ENCODE results near the gene ZBTB2. TPM values are rescaled to one million over a fixed set of nuclear protein-coding genes. Genes with fewer than 3 reads are reported as not detected.

ZBTB2 gene
- total RNA-seq, 1 experiment from 2014 or later, result 31.4 TPM

DNA sequence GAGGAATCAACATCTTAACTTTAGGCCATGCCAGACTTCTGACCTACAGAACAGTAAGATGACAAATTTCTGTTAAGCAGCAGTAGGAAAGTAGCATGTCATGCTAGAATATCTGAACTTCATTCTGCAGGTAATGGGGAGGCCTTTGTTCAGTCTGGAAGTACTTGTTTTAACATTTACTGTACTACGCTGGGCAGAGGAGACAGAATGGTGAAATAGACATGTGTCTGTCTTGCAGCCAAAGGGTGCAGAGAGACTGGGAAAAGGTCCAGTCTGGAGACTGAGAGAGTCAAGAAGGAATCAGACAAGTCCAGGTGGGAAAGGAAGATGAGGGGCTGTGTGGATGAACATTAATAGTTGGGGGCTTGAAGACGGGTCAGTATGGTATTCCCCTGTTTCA, 17.5 kb upstream of the ZBTB2 start:
- no CpG with 5 or more reads among the region's 2 CpGs for WGBS (ENCODE audit: extremely low coverage, insufficient read length, low lambda C conversion rate)
- Histone ChIP-seq H2BK12ac (ENCODE audit: insufficient read length, low read depth, low read length) (no peak overlapping the region), H3K18ac (ENCODE audit: insufficient read length, low read depth, low read length) (no peak overlapping the region), H2AFZ (ENCODE audit: low read length) (no peak overlapping the region), H3K4me1 (ENCODE audit: insufficient read depth, low read length) (no peaks in the 10 kb centered on the region), H3T11ph (ENCODE audit: low read length) (no peak overlapping the region), H4K91ac (ENCODE audit: insufficient read length, low read depth, low read length) (no peak overlapping the region), H3K27me3 (ENCODE audit: insufficient read depth, low read length) (no peaks in the 10 kb centered on the region), H3K9ac (ENCODE audit: extremely low read depth, insufficient read length, low read length) (no peak overlapping the region), H4K5ac (ENCODE audit: insufficient read length, low read depth, low read length) (no peak overlapping the region), H2BK5ac (ENCODE audit: insufficient read length, low read length) (no peak overlapping the region), H3K4me2 (ENCODE audit: insufficient read depth, insufficient read length, low read length) (no peak overlapping the region), H3K4ac (ENCODE audit: low read depth, low read length) (no peak overlapping the region), H3K23me2 (ENCODE audit: insufficient read length, low read depth, low read length, poor library complexity, severe bottlenecking) (no peaks in the 10 kb centered on the region), H3K56ac (ENCODE audit: insufficient read length, low read depth, low read length) (no peak overlapping the region), H2AK5ac (ENCODE audit: insufficient read length, low read length) (no peak overlapping the region), H3K27ac (ENCODE audit: insufficient read length, low read depth, low read length) (no peak overlapping the region), H3K79me2 (ENCODE audit: insufficient read depth, low read length) (no peaks in the 10 kb centered on the region), H2BK120ac (ENCODE audit: low read depth, low read length, poor library complexity, severe bottlenecking) (no peak overlapping the region), H3K9me3 (ENCODE audit: control insufficient read depth, low read depth, low read length) (no peaks in the 10 kb centered on the region), H3K23ac (ENCODE audit: insufficient read length, low read depth, low read length) (no peak overlapping the region), H4K8ac (replicated peaks; ENCODE audit: insufficient read length, low read depth, low read length) (no peak overlapping the region), H3K79me1 (ENCODE audit: insufficient read depth, low read depth, low read length, poor library complexity, severe bottlenecking) (no peaks in the 10 kb centered on the region), H2BK20ac (ENCODE audit: low read depth, low read length, poor library complexity, severe bottlenecking) (no peak overlapping the region), H3K14ac (ENCODE audit: insufficient read depth, low read length) (no peak overlapping the region), H2BK15ac (ENCODE audit: low read depth, low read length) (no peak overlapping the region), H4K20me1 (ENCODE audit: control insufficient read depth, insufficient read depth, insufficient read length) (no peaks in the 10 kb centered on the region)
- H3K27ac Mint-ChIP-seq, result peak overlapping the region in 1 of 3 experiments; percentile 69; a peak in 3 of 7 replicates
- no peaks in the 10 kb centered on the region for H3K27me3 Mint-ChIP-seq (ENCODE audit: low read depth)
- H3K36me3 Mint-ChIP-seq (ENCODE audit: insufficient read depth in 1 of 3, low read depth in 3 of 3), result peaks cover 34 to 69% (median 36%) of the 10 kb centered on the region in 3 experiments
- no peaks in the 10 kb centered on the region for H3K4me1 Mint-ChIP-seq
- no peak overlapping the region for H3K4me3 Mint-ChIP-seq
- no peaks in the 10 kb centered on the region; a peak in 1 of 5 replicates for H3K9me3 Mint-ChIP-seq
- TF ChIP-seq, protein P1, sequence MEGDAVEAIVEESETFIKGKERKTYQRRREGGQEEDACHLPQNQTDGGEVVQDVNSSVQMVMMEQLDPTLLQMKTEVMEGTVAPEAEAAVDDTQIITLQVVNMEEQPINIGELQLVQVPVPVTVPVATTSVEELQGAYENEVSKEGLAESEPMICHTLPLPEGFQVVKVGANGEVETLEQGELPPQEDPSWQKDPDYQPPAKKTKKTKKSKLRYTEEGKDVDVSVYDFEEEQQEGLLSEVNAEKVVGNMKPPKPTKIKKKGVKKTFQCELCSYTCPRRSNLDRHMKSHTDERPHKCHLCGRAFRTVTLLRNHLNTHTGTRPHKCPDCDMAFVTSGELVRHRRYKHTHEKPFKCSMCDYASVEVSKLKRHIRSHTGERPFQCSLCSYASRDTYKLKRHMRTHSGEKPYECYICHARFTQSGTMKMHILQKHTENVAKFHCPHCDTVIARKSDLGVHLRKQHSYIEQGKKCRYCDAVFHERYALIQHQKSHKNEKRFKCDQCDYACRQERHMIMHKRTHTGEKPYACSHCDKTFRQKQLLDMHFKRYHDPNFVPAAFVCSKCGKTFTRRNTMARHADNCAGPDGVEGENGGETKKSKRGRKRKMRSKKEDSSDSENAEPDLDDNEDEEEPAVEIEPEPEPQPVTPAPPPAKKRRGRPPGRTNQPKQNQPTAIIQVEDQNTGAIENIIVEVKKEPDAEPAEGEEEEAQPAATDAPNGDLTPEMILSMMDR (conservative IDR thresholded peaks at IDR 0.05), result no peak
- no peak for DNase-seq
